Vagina (tissue), 2 donors: ENCODE measurements around the gene AMH. TPM values are rescaled to one million over a fixed set of nuclear protein-coding genes. Genes with fewer than 3 reads are reported as not detected.

ENCODE experiments used
- DNase-seq, 2 donors: peaks; one replicate each; pipeline ENCODE4 v3.0.0-alpha.2; 2017; ENCODE audit errors: extremely low spot score in 2 of 2
- H3K27ac ChIP-seq: fragments of 200-600 bp; sonication (generic); one replicate; pipeline ENCODE4 v1.5.1; 2019
- H3K27me3 ChIP-seq: fragments of 200-600 bp; sonication (generic); one replicate; pipeline ENCODE4 v1.5.1; 2019
- H3K36me3 ChIP-seq, 2 donors: fragments of 200-600 bp; sonication (generic); one replicate each; pipeline ENCODE4 v1.5.1; 2017 to 2019
- H3K4me1 ChIP-seq: fragments of 200-600 bp; sonication (generic); one replicate; pipeline ENCODE4 v1.5.1; 2019
- H3K4me3 ChIP-seq, 2 donors: fragments of 200-600 bp; sonication (generic); 1 replicate in 1 of 2; 2 replicates in 1 of 2; pipeline ENCODE4 v1.5.1; 2016 to 2019
- H3K9me3 ChIP-seq: fragments of 200-600 bp; sonication (generic); one replicate; pipeline ENCODE4 v1.5.1; 2019
- POLR2A ChIP-seq, 2 donors: fragments of 450-650 bp; IDR thresholded peaks; one replicate each; pipeline ENCODE4 v1.6.1; 2017; ENCODE audit warnings: antibody characterized with exemption in 2 of 2, mild to moderate bottlenecking in 2 of 2, moderate library complexity in 2 of 2
- POLR2AphosphoS5 ChIP-seq, 2 donors: sonication (generic); formaldehyde crosslinking; IDR thresholded peaks; one replicate each; pipeline ENCODE4 v1.9.0; 2017; ENCODE audit warnings: antibody characterized with exemption in 2 of 2, mild to moderate bottlenecking in 2 of 2, low read depth in 1 of 2; ENCODE audit not compliant: insufficient read depth in 1 of 2
- intact Hi-C: fragments of 100-400 bp; cut with DNase I; formaldehyde crosslinking; loops from one replicate; pipeline ENCODE4 v1.15.1; 2023
- total RNA-seq: library from RNA; depleted of rRNA; stranded (reverse); fragments of >200 nt; gene quantifications from one replicate; pipeline ENCODE4 v1.2.3, GENCODE V29; 2016
- TF ChIP-seq, protein P1 (sequence below), 3 experiments: fragments of 450-650 bp in 2 of 3; fragments of 200-600 bp in 1 of 3; sonication (generic) in 1 of 3; IDR thresholded peaks; one replicate each; pipeline ENCODE4 v1.5.1; 2017 to 2019; ENCODE audit warnings: antibody characterized with exemption in 3 of 3, mild to moderate bottlenecking in 2 of 3, moderate library complexity in 2 of 3

The AMH gene
- total RNA-seq, 1 donor from 2014 or later: 2.7 TPM

DNA sequence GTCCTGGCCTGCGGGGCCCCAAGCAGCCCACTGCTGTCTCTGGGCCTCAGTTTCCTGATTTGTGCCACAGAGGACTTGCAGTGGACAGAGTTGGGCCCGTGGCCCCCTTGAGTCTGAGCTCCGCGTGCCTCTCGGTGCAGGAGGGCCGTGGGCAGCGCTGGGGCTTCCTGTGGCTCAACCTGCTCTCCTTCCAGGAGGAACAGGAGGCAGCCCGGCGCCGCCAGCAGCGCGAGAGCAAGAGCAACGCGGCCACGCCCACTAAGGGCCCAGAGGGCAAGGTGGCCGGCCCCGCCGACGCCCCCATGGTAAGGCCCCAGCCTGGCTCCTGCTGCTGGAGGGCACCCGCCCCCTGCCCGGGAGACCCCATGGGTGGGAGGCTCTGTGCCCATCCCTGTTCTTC is 38.9 kb upstream of the AMH start:
- no peak for DNase-seq
- Histone ChIP-seq H3K27ac (no peak overlapping the region), H3K9me3 (no peaks in the 10 kb centered on the region), H3K4me3 (no peak overlapping the region), H3K4me1 (peaks cover 21% of the 10 kb centered on the region), H3K36me3 (peaks cover 3 to 41% of the 10 kb centered on the region in 2 donors), H3K27me3 (no peaks in the 10 kb centered on the region)
- intact Hi-C loops: no loop called here
- no peak for TF ChIP-seq POLR2AphosphoS5 (IDR thresholded peaks at IDR 0.05; ENCODE audit: insufficient read depth in 1 of 2, low read depth in 1 of 2)
- TF ChIP-seq, protein P1, sequence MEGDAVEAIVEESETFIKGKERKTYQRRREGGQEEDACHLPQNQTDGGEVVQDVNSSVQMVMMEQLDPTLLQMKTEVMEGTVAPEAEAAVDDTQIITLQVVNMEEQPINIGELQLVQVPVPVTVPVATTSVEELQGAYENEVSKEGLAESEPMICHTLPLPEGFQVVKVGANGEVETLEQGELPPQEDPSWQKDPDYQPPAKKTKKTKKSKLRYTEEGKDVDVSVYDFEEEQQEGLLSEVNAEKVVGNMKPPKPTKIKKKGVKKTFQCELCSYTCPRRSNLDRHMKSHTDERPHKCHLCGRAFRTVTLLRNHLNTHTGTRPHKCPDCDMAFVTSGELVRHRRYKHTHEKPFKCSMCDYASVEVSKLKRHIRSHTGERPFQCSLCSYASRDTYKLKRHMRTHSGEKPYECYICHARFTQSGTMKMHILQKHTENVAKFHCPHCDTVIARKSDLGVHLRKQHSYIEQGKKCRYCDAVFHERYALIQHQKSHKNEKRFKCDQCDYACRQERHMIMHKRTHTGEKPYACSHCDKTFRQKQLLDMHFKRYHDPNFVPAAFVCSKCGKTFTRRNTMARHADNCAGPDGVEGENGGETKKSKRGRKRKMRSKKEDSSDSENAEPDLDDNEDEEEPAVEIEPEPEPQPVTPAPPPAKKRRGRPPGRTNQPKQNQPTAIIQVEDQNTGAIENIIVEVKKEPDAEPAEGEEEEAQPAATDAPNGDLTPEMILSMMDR (IDR thresholded peaks at IDR 0.05): no peak
- no peak for TF ChIP-seq POLR2A (IDR thresholded peaks at IDR 0.05)

GRCh38 chr19:2210987-2211740 is 38.0 kb upstream of the AMH start:
- H3K27ac ChIP-seq: no peak overlapping the region
- TF ChIP-seq, protein P1 (IDR thresholded peaks at IDR 0.05): no peak
- TF ChIP-seq POLR2AphosphoS5 (IDR thresholded peaks at IDR 0.05; ENCODE audit: insufficient read depth in 1 of 2, low read depth in 1 of 2) (no peak), POLR2A (IDR thresholded peaks at IDR 0.05) (no peak)
- peaks cover 21% of the 10 kb centered on the region for H3K4me1 ChIP-seq
- intact Hi-C loops: no loop called here
- no peak overlapping the region for H3K4me3 ChIP-seq
- no peak for DNase-seq
- no peaks in the 10 kb centered on the region for H3K9me3 ChIP-seq
- no peaks in the 10 kb centered on the region for H3K27me3 ChIP-seq
- peaks cover 3 to 50% of the 10 kb centered on the region in 2 donors for H3K36me3 ChIP-seq

- peak overlapping the region; percentile 15 for H3K27ac ChIP-seq
- no peaks in the 10 kb centered on the region for H3K27me3 ChIP-seq
- intact Hi-C loops: no loop called here
- no peak overlapping the region for H3K4me3 ChIP-seq
- TF ChIP-seq, protein P1 (IDR thresholded peaks at IDR 0.05): no peak
- TF ChIP-seq POLR2A (IDR thresholded peaks at IDR 0.05): no peak
- TF ChIP-seq POLR2AphosphoS5 (IDR thresholded peaks at IDR 0.05; ENCODE audit: insufficient read depth in 1 of 2, low read depth in 1 of 2): no peak
- peaks cover 3 to 62% of the 10 kb centered on the region in 2 donors for H3K36me3 ChIP-seq
- H3K4me1 ChIP-seq: peaks cover 15% of the 10 kb centered on the region
- no peak for DNase-seq
- no peaks in the 10 kb centered on the region for H3K9me3 ChIP-seq
Observed at GRCh38 chr19:2212861-2213711, 36.0 kb upstream of the AMH start.

DNA sequence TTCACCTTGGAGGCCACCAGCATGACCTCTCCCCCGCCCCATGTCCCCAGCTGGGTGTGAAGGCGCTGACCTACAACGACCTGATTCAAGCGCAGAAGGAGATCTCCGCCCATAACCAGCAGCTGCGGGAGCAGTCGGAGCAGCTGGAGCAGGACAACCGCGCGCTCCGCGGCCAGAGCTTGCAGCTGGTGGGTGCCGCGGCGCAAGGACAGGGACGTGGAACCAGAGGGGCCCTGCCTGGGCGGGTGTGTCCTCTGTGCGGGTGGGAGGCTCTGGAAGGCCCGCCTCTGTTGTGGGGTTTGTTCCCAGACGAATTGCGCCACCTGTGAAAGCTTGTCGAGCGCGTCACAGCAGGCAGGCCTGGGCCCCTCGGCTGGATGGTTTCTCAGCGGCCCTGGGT is 35.3 kb upstream of the AMH start:
- Histone ChIP-seq H3K9me3 (no peaks in the 10 kb centered on the region), H3K27me3 (no peaks in the 10 kb centered on the region), H3K36me3 (peaks cover 3 to 66% of the 10 kb centered on the region in 2 donors), H3K4me1 (peaks cover 11% of the 10 kb centered on the region), H3K4me3 (no peak overlapping the region), H3K27ac (peak overlapping the region; percentile 15)
- TF ChIP-seq, protein P1 (IDR thresholded peaks at IDR 0.05): no peak
- TF ChIP-seq POLR2AphosphoS5 (IDR thresholded peaks at IDR 0.05; ENCODE audit: insufficient read depth in 1 of 2, low read depth in 1 of 2): peak in 1 of 2 donors; percentile 6
- TF ChIP-seq POLR2A (IDR thresholded peaks at IDR 0.05): no peak
- DNase-seq: no peak
- intact Hi-C loops: no loop called here
